ENCODE data around the gene GAS5.

GRCh38 chr1:173861731-173862145 lies 6.1 kb downstream of the GAS5 start:
- no peak for TF ChIP-seq CTCF (IDR thresholded peaks at IDR 0.05)
- TF ChIP-seq POLR2AphosphoS5 (IDR thresholded peaks at IDR 0.05), result no peak
- TF ChIP-seq POLR2A (IDR thresholded peaks at IDR 0.05), result no peak

Data from prostate gland (tissue), 2 donors.